H1 (cell line): ENCODE results near the gene CCDC88A. TPM values are rescaled to one million over a fixed set of nuclear protein-coding genes. Genes with fewer than 3 reads are reported as not detected.

ENCODE experiments used
- EGR1 ChIP-seq: IDR thresholded peaks from 2 replicates; pipeline ENCODE4 v1.6.1; 2011; ENCODE audit warnings: low read depth, low read length, borderline replicate concordance
- JUN ChIP-seq: IDR thresholded peaks from 2 replicates; pipeline ENCODE4 v1.6.1; 2011; ENCODE audit warnings: low read depth, mild to moderate bottlenecking, improper control_type of control experiment, low read length
- polyA plus RNA-seq, 7 experiments: library from polyadenylated mRNA; depleted of rRNA in 3 of 7; stranded (reverse) in 5 of 7; unstranded in 2 of 7; fragments of >200 nt in 5 of 7; fragments of 200-250 nt in 2 of 7; gene quantifications; 1 replicate in 5 of 7; 2 replicates in 1 of 7; 4 replicates in 1 of 7; pipeline versions ENCODE4 v1.2.1 to v1.2.3, GENCODE V29; 2011 to 2013; ENCODE audit warnings: missing spikeins in 2 of 7, mixed read lengths in 2 of 7
- total RNA-seq: library from RNA; stranded (reverse); fragmentation: NEBNext Ultra II Directional; extraction: Animal tissue kit (Norgen Biotek cat#: 25700); gene quantifications from 2 replicates; pipeline ENCODE4 v1.2.1, GENCODE V29; 2021
- TF ChIP-seq, protein P1 (sequence below): fragments of 300-600 bp; sonication (generic); IDR thresholded peaks from 2 replicates; pipeline ENCODE4 v1.7.1; 2012; ENCODE audit warnings: low read length, moderate library complexity, mild to moderate bottlenecking, inconsistent platforms; ENCODE audit not compliant: insufficient replicate concordance

CCDC88A gene
- total and polyA plus RNA-seq, 2 of the 8 experiments (the other 6 are each of a cell fraction or from before 2014, with no cell fraction given), result 27.0 to 98.0 TPM

DNA sequence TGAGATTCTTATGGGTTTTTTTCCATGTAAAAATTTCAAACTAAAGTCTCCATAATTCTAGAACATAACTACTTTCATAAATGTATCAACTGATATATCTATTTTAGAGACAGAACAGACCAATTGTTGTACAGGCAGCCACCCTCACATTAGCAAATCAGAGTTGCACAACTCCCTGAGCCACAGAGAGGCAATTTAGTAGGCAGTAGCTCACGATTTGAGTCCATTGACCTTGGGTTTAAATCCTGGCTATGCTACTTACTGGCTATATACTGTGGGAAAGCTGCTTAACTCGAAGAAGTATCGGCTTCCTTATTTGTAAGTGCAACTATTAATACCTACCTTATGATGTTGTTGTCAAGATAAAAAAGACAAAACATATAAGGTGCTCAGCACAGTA is 166.8 kb downstream of the CCDC88A start (continued):
- TF ChIP-seq, protein P1, sequence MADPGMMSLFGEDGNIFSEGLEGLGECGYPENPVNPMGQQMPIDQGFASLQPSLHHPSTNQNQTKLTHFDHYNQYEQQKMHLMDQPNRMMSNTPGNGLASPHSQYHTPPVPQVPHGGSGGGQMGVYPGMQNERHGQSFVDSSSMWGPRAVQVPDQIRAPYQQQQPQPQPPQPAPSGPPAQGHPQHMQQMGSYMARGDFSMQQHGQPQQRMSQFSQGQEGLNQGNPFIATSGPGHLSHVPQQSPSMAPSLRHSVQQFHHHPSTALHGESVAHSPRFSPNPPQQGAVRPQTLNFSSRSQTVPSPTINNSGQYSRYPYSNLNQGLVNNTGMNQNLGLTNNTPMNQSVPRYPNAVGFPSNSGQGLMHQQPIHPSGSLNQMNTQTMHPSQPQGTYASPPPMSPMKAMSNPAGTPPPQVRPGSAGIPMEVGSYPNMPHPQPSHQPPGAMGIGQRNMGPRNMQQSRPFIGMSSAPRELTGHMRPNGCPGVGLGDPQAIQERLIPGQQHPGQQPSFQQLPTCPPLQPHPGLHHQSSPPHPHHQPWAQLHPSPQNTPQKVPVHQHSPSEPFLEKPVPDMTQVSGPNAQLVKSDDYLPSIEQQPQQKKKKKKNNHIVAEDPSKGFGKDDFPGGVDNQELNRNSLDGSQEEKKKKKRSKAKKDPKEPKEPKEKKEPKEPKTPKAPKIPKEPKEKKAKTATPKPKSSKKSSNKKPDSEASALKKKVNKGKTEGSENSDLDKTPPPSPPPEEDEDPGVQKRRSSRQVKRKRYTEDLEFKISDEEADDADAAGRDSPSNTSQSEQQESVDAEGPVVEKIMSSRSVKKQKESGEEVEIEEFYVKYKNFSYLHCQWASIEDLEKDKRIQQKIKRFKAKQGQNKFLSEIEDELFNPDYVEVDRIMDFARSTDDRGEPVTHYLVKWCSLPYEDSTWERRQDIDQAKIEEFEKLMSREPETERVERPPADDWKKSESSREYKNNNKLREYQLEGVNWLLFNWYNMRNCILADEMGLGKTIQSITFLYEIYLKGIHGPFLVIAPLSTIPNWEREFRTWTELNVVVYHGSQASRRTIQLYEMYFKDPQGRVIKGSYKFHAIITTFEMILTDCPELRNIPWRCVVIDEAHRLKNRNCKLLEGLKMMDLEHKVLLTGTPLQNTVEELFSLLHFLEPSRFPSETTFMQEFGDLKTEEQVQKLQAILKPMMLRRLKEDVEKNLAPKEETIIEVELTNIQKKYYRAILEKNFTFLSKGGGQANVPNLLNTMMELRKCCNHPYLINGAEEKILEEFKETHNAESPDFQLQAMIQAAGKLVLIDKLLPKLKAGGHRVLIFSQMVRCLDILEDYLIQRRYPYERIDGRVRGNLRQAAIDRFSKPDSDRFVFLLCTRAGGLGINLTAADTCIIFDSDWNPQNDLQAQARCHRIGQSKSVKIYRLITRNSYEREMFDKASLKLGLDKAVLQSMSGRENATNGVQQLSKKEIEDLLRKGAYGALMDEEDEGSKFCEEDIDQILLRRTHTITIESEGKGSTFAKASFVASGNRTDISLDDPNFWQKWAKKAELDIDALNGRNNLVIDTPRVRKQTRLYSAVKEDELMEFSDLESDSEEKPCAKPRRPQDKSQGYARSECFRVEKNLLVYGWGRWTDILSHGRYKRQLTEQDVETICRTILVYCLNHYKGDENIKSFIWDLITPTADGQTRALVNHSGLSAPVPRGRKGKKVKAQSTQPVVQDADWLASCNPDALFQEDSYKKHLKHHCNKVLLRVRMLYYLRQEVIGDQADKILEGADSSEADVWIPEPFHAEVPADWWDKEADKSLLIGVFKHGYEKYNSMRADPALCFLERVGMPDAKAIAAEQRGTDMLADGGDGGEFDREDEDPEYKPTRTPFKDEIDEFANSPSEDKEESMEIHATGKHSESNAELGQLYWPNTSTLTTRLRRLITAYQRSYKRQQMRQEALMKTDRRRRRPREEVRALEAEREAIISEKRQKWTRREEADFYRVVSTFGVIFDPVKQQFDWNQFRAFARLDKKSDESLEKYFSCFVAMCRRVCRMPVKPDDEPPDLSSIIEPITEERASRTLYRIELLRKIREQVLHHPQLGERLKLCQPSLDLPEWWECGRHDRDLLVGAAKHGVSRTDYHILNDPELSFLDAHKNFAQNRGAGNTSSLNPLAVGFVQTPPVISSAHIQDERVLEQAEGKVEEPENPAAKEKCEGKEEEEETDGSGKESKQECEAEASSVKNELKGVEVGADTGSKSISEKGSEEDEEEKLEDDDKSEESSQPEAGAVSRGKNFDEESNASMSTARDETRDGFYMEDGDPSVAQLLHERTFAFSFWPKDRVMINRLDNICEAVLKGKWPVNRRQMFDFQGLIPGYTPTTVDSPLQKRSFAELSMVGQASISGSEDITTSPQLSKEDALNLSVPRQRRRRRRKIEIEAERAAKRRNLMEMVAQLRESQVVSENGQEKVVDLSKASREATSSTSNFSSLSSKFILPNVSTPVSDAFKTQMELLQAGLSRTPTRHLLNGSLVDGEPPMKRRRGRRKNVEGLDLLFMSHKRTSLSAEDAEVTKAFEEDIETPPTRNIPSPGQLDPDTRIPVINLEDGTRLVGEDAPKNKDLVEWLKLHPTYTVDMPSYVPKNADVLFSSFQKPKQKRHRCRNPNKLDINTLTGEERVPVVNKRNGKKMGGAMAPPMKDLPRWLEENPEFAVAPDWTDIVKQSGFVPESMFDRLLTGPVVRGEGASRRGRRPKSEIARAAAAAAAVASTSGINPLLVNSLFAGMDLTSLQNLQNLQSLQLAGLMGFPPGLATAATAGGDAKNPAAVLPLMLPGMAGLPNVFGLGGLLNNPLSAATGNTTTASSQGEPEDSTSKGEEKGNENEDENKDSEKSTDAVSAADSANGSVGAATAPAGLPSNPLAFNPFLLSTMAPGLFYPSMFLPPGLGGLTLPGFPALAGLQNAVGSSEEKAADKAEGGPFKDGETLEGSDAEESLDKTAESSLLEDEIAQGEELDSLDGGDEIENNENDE, result no peak
- TF ChIP-seq EGR1 (no peak), JUN (no peak)
